Testis (tissue), 2 donors: ENCODE data around the gene GLCE.

Source experiments
- CTCF ChIP-seq, 3 experiments: fragments of 450-650 bp in 2 of 3; fragments of 200-600 bp in 1 of 3; sonication (generic) in 1 of 3; IDR thresholded peaks; one replicate each; pipeline ENCODE4 v1.5.1; 2016 to 2019; ENCODE audit warnings: antibody characterized with exemption in 3 of 3, mild to moderate bottlenecking in 2 of 3, moderate library complexity in 1 of 3
- POLR2A ChIP-seq: fragments of 450-650 bp; IDR thresholded peaks from one replicate; pipeline ENCODE4 v1.6.1; 2017; ENCODE audit warnings: antibody characterized with exemption, mild to moderate bottlenecking, moderate library complexity

GRCh38 chr15:69134791-69135190 is 25.6 kb upstream of the GLCE start:
- TF ChIP-seq CTCF (IDR thresholded peaks at IDR 0.05) (no peak), POLR2A (no peak)
